Measurements from ENCODE around the gene SNX27. TPM values are rescaled to one million over a fixed set of nuclear protein-coding genes. Genes with fewer than 3 reads are reported as not detected.
A peak's percentile ranks its signal among the peaks of the same experiment; 100 is the strongest.
"Not testable (repeated sequence)": the region's sequence is repeated elsewhere in the genome, so short reads cannot be mapped to it uniquely, and the experiment has no call there.

SNX27 gene
- polyA plus RNA-seq, 3 donors: 18.4 to 28.1 (median 27.0) TPM

GRCh38 chr1:151635479-151636072 is 23.7 kb downstream of the SNX27 start:
- DNase-seq: no peak

- no peak for DNase-seq
Measured at GRCh38 chr1:151638074-151638775, 26.4 kb downstream of the SNX27 start.

GRCh38 chr1:151638812-151639211 is 27.0 kb downstream of the SNX27 start:
- no peak for DNase-seq

- no peak for DNase-seq
Measured at GRCh38 chr1:151639466-151639865, 27.6 kb downstream of the SNX27 start.

DNA sequence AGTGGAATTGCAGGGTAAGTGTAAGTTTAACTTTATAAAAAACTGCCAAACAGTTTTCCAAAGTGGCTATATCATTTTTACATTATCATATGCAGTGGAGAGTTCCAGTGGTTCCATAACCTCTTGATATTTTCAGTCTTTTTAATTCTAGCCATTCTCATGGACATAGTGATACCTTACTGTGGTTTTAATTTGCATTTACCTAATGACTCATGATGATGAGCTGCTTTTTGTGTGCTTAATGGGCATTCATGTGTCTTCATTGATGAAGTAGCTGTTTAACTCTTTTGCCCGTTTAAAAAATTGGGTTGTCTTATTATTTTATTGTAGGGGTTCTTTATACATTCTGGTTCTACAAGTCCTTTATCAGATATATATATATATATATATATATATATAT is 29.4 kb downstream of the SNX27 start:
- no peak for DNase-seq

DNA sequence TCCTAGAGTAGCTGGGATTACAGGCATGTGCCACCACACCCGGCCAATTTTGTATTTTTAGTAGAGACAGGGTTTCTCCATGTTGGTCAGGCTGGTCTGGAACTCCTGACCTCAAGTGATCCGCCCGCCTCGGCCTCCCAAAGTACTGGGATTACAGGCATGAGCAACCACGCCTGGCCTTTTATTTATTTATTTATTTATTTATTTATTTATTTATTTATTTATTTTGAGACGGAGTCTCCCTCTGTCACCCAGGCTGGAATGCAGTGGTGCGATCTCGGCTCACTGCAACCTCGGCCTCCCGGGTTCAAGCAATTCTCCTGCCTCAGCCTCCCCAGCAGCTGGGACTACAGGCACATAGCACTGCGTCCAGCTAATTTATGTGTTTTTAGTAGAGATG is 31.2 kb downstream of the SNX27 start:
- DNase-seq: not testable (repeated sequence)

DNA sequence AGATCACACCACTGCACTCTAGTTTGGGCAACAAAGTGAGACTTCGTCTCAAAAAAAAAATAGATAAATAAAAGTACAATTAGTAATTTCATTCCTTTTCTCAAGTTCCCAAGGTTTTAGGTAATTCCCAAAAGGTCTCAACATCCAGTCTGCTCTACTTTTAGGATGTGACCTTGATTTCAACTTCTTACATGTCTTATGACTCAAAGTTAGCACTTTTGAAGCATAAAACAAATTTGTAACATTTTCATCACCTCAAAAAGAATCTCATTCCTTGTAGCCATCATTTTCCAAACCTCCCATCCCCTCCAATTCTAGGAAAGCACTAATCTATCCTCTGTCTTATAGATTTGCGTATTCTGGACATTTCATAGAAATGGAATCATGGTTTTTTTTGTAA is 32.2 kb downstream of the SNX27 start:
- DNase-seq: no peak

- no peak for DNase-seq
Measured at GRCh38 chr1:151653397-151653796, 41.5 kb downstream of the SNX27 start.

DNA sequence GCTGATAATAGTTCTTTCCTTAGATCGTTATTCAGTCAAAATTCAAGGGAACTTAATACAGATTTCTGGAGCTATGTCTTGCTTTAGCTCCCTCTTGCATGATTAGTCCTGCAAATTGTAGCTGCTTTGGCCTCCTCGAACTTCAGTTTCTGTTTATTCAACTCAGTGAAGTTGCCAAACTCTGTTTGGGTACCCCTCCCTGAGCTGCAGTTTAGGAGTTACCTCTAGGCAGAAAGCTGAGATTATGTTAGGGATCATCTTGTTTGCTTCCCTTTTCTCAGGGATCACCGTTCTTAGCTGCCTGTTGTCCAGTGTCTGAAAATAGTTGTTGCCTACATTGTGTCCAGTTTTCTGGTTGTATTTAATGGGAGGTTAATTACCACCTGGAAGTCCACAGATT is 43.5 kb downstream of the SNX27 start:
- no peak for DNase-seq

DNA sequence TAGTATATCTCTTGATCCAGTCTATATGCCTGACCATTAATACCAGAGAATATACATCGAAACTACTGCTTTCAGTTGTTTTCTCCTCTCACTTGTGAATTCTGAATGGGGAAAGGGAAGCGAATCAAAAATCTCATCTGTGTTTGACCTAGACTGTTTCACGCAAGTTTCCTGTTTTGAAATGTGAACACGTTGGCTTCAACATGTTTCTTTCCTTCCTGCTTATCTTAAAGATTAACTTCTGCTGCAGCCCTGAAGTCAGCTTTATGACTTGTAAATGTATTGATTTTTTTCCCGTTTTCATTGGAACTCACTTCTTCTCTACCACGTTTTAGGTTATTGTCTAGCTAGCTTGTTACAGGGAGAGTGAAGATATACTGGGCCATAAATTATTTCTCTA is 49.9 kb downstream of the SNX27 start:
- DNase-seq: no peak

DNA sequence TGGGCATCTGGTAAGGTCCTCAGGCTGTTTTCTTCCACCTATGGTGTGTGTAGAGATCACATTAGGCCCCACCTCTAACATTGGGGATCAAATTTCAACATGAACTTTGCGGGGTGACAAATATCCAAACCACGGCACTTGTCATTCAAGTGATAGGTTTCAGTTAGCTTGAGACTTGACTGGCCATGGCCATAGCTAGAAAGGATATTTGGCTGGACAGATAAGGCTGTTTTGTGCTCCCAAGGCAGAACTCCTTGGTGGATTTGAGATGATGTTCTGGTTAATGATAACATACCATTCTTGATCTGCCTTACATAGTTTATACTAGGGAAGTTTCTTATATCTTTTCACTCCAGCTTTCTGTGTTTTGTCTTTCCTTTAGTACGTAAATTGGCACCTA is 56.2 kb downstream of the SNX27 start:
- no peak for DNase-seq

DNA sequence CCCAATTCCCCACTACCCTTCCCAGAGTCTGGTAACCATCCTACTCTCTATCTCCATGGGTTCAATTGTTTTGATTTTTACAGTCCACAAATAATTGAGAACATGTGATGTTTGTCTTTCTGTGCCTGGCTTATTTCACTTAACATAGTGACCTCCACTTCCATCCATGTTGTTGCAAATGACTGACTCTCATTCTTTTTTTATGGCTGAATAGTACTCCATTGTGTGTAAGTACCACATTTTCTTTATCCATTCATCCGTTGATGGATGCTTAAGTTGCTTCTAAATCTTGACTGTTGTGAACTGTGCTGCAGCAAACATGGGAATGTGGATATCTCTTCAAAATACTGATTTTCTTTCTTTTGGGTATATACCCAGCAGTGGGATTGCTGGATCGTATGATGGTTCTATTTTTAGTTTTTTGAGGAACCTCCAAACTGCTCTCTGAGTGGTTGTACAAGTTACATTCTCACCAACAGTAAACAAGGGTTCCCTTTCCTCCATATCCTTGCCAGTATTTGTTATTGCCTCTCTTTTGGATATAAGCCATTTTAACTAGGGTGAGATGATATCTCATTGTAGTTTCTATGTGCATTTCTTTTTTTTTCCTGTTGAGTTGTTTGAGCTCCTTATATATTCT is 58.3 kb downstream of the SNX27 start:
- not testable (repeated sequence) for DNase-seq

GRCh38 chr1:151673407-151673806 is 61.6 kb downstream of the SNX27 start:
- DNase-seq: no peak

DNA sequence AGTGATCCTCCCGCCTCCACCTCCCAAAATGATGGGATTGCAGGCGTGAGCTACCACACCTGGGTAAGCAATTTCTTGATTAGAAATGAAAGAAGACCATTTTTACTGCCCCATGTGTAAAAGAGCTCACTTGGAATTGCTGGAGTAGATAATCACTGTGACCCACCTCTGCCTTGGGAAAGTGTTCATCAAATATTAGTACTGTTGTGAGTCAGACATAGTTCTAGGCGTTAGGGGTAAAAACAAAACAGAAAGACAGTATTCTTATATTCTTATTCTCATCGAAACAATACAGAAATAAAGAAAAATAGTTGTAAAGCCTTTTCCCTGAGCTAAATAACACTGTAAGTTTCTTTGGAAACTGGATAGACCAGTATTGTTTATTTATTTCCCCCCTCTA is 68.5 kb downstream of the SNX27 start:
- no peak for DNase-seq

- no peak for DNase-seq
Measured at GRCh38 chr1:151680826-151681225, 69.0 kb downstream of the SNX27 start.

DNA sequence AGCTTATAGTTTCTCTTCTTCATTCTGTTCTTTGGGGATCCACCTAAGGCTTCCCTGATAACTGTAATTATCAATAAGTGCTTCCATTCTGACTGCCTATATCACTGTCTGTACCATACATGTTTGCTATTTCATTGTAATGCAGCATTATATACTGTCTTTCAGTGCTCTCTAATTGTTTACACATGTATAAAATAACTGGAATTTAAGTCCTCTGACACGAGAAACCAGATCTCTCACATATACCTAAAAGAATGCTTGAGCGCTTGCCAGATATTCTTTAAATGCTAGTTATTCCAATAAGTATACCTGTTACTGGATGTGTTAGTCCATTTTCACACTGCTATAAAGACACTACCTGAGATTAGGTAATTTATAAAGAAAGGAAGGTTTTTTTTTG is 70.1 kb downstream of the SNX27 start:
- no peak for DNase-seq

GRCh38 chr1:151682901-151683300 is 71.1 kb downstream of the SNX27 start:
- DNase-seq: not testable (repeated sequence)

- no peak for DNase-seq
Measured at GRCh38 chr1:151684128-151684527, 72.3 kb downstream of the SNX27 start.

DNA sequence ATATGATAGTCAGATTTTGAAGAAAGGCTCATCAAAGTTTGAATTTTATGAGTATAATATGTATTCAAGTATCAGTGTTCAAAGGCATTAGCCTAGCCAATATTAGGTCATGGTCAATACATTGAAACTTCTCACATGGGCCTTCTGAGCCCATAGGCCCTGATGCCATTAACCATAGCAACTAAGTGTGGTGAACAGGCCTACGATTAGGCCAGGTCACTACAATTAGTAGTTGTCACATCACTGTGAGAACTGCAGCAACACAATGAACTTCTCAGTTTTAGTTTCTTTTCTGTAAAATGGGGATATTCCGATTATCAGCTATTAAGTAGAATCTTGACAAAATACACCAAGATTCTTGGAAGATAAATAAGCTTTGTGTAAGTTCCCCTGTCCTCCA is 74.7 kb downstream of the SNX27 start:
- DNase-seq: no peak

DNA sequence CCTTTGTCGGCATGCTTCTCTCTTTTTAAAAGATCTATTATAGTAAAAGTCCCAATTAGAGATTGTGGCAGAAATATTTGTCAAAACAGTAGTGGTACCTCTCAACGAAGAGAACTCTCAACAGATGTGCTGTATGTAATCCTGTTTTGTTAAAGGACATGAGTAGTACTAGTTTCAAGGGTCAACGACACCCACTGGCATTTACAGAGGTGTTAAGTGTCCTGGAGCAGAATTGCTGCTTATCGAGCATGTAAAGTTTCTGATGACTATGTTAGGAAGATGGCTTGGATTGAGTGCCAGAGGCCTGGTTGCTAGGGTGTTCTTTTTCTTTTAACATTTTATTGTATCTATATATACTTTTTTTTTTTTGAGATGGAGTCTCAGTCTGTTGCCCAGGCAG is 77.6 kb downstream of the SNX27 start:
- no peak for DNase-seq

GRCh38 chr1:151692226-151692625 is 80.4 kb downstream of the SNX27 start:
- DNase-seq: no peak

DNA sequence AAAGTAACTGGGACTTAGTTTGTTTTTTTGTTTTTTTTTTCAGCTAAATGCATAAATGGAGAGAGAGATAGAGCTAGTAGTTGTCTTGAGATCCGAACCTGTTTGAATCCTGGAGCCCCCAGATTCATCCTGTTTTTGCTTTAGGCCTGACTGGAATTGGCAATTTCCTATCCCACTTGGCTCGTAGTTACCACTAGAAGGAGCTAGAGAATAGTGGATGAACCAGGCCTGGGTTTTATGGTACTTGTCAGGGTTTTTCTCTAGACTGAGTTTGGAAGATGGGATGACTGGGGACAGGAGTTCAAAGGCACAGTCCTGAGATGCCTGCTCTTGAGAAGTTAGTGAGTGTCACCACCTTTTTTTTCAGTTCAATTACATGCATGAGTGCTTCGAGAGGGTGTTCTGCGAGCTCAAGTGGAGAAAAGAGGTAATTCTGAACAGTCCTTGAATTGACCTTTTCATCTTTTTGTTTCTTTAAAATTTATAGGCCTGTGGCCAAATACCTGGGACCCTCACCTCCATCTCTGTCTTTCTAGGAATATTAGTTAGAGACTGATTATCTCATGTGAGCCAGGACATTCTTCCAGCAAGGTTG is 81.3 kb downstream of the SNX27 start:
- DNase-seq: peak; percentile 28

DNA sequence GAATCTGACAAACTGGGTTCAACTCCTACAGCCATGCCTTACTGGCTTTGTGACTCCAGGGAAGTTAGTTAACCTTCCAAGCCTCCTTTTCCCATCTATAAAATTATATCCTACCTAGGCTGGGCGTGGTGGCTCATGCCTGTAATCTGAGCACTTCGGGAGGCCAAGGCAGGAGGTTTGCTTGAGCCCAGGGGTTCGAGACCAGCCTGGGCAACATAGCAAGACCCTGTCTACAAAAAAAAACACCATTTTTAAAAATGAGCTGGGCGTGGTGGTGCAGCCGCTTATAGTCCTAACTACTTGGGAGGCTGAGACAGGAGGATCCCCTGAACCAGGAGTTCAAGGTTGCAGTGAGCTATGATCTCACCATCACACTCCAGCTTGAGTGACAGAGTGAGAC is 89.7 kb downstream of the SNX27 start:
- DNase-seq: no peak
